Stimulated activated CD4-positive, alpha-beta T cell treated with anti-CD3 and anti-CD28 coated beads, TNF-alpha, amount 100 ng/mL, for 48 hours (primary cell): ENCODE results near the gene FGD5.

Experiments used
- DNase-seq, 3 donors: peaks; one replicate each; pipeline ENCODE4 v3.0.0-alpha.2; 2020; ENCODE audit warnings: low read depth in 3 of 3

FGD5 gene

DNA sequence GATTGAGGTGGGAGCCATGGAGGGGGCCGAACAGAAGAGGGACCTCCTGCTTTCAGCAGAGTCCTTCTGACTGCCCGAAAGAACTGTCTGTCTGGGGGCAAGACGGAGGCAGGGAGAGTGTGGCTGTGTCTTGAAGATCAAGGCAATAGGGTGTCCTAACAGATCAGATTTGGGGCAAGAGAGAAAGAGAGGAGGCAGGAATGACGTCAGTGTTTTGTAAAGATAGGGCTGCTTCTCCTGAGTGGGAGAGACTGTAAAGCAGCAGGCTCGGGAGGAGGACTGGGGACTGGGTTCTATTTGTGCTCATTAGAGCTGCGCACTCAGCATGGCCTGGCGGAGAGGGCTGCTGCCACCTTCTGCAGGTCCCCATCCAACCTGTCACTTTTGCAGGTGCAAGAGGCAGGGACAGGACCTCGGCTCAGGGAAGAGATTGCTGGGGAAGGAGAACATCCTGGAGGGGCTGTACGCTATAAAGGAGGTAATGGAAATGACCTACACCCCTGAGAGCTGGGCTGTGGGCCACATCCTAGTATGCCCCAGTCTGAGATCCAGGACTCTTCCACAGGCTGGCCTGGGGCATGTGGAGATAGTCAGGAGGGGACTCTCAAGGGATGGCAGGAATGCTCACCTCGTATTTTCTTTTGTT lies 29.0 kb upstream of the FGD5 start:
- DNase-seq, result no peak

DNA sequence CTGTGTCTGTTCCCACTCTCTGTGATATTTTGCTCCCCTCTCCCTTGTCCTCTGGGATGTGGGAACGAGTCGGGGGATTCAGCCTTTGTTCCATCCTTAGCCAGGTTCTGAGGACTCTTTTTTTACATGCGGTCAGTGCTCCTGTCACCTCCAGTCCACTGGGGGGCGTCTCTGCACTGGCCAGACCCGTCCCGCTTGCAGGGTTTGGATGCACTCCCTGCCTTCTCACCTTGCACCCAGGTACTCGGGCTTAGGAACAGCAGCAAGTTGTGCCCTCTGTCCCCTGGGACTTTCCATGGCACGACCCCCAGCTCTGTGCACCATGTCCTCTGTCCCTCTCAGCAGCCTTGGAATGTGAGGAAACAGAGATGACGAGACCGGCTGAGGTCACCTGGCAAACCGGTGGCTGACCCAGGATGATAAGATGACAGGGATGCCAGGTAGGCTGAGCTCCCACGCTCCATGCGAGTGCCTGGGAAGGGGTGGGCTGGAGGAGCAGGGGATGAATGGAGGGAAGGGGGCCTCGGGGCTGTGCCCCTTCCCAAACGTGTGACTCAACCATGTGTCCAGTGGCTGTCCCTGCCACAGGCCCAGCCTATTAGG lies 27.3 kb upstream of the FGD5 start:
- peak; percentile 19 to 48 (median 34) for DNase-seq

DNA sequence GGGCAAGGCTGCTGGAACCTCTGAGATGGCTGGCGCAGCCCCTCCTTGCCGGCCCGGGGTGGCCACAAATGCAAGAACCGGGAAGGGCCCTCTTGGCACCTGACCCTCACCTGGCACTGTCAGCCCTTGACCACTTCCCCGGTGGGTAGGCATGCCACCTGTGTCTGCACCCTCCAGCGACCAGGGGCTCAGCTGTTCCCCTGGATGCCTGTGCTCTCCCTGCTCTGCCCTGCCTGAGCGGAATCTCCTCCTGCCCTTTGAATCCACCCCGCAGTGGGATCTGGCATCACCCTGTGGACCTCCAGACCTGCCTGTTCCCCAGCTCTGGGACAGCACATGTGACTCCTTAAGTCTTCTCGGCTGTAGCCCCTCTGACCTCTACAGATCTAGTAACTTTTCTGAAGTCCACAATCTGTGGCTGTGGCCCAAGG lies 26.1 kb upstream of the FGD5 start:
- DNase-seq, result no peak

DNA sequence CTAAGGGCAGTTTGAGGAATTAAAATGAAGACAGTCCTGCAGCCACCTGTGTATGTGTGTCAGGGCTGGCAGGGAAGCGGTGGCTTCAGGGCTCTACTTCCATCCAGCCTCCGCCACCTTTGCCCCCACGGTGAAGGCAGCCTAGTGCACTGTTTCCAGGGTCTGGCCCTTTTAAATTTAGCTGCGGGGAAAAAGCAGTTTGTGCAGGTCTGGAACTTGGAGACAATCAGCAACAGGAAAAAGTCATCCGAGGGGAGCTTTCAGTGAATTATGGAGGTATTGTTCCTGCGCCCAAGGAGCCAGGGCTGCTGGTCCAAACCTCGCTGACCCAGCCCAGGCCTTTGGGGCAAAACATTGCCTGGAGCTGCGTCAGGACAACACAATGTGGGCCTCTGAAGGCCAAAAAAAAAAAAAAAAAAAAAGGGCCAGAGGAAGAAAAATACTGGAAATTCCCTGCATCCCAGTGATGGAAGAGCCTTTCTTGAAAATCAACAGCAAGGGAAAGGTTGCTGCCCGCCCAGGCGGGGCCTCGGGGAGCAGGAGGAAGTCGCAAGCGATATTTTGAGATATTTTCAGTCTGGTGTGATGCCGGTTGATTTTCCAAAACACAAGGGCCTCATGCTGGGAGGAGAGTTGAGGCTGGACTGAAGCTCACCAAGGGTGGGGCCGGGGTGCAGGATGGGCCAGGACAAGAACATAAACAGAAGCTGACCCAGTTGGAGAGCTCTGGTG lies 25.5 kb upstream of the FGD5 start:
- DNase-seq, result no peak

DNA sequence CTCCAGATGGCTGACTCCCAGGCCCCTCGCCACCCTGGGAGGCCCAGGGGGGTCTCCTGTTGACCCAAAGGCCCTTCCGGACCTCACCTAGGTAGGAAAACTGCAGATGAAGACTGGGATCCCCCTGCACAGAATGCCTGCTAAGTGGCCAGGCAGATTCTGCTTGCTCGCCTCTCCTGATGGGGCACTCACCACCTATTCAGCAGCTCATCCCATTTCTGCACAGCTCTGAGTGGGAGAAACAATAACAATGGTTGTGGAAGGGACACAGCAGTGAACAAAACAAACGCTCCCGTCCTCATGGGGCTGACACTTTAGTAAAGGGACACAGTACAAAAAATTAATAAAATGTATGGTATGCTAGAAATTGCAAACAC lies 24.9 kb upstream of the FGD5 start:
- no peak for DNase-seq

DNA sequence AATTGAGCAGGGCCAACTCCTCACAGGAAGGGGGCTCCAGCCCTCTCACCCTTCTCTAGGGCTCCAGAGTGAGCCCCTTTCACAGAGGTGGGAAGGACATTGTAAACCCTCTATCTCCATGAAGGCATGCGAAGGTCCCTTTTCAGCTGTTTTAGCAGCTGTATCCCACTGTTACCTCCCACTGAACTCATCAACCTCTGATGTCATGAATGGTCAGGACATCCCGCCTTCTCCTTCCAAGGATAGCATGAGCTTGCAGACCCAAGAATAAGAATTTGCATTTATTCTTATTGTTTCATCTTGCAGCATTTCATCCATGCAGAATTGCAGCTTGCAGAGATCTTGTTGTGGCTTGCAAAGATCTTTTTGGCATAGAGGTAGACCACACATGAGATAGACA lies 24.3 kb upstream of the FGD5 start:
- DNase-seq, result no peak

DNA sequence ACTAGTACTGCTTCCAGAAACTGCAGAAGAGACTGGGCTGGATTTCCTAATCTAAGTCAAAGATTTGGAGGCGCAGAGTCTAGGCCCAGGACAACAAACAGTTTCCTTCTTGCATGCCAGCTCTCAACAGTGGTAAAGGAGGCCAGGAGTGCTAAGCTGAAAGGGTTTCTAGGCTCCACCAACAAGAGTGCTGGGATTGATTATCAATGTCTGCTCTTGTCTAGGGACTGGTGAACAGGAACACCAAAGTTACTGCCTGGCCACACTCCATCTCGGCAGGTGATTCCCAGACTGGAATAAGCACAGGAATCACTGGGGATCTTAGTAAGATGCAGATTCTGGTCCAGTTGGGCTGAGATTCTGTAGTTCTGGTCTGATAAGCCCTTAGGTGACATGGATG lies 22.8 kb upstream of the FGD5 start:
- no peak for DNase-seq

DNA sequence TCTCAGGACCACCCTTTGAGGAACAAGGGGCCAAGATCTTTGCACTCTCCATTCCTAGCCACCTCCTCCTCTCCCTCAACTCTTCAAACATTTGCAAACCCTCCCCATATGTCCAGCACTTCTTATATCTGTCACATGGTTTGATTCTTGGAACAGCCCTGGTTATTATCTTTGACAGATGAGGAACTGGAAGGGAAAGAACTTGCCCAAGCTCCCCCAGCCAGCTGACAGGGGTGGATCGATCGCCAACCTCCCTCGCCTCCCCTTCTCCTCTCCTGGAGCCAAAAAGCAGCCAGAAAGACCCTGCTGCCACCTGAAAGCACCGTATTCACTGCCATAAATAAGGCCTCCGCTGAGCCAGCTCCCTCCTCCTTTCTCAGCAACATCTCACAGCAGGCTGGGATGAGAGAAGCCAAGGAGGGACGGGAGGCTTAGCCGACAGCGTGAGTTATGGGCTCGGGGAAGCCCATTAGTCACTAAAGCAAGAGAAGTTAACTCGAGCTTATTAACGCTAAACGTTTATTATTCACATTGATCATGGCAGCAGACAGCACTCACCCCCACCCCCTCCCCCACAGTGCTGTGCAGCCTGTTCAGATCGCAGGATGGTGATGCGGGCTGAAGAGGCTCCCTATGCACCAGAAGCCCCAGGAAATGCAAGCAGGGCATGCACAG lies 22.2 kb upstream of the FGD5 start:
- DNase-seq, result no peak

DNA sequence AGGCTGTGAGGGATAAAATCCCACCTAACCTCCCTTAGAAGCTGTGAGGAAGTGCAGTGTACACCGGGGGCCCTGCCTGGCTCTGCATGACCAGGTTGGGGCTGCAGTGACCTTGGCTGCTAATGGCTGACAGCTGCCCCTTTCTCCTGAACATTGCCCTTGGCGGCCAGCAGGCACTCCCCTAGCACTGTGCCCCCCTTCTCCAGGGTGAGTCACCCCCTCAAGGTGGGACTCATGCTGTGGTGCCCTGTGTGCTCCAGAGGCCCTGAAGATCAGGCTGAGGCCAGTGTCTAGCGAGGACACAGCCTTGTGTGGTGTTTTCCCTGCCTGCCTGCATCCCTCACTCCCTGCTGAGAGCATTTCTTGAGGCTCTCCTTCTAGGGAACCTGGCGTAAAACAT lies 21.0 kb upstream of the FGD5 start:
- no peak for DNase-seq

DNA sequence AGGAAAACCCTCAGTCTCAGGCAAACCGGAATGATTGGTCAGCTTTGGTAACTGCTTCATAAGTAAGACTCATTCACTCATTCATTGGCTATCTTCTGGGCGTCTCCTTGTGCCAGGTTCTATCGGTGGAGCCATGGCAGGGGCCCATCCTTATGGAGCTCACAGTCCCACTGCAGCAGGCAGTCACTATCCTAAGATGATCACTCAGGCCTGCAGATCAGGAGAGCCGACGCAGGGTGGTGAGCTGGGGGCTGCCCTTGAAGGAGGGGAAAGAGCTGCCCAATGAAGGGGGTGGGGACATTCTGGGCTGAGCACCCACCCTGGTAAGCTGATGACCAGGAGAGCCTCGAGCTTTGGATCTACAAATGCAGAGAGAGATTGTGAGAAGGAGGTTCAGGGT lies 20.5 kb upstream of the FGD5 start:
- DNase-seq, result no peak

DNA sequence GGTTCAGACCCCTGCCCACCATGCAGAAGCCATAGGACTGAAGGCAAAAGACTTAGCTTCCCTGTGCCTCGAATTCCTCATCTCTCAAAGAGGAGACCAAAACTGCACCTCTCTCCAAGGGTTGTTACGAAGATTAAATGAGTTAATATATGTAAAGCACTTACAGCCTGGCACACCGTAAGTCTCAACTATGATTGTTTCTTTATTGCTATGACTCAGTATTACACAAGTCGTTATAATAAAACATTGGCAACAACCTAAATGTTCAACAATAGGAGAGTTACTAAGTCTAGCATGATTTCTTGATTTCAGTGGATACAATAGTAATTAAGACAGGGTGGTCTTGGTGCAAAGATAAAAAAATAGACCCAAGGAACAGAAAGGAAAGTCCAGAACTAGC lies 19.6 kb upstream of the FGD5 start:
- no peak for DNase-seq

DNA sequence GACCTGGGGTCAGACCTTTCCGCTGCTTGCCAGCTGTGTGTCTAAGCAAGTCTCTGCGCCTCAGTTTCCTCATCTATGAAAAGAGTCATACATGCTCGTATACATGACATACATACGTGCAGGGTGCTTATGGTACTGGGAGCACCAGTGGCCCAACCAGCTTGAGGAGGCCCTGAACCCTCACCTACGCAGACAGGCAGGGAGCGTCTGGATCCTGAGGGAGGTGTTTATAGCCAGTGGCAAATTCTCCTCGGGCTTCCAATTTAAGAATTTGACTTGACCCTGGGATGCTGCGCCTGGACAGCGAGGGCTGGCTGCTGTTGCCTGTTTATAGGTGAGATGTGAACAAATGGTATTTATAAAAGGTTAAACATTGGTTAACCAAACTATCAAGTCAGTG lies 17.7 kb upstream of the FGD5 start:
- no peak for DNase-seq

DNA sequence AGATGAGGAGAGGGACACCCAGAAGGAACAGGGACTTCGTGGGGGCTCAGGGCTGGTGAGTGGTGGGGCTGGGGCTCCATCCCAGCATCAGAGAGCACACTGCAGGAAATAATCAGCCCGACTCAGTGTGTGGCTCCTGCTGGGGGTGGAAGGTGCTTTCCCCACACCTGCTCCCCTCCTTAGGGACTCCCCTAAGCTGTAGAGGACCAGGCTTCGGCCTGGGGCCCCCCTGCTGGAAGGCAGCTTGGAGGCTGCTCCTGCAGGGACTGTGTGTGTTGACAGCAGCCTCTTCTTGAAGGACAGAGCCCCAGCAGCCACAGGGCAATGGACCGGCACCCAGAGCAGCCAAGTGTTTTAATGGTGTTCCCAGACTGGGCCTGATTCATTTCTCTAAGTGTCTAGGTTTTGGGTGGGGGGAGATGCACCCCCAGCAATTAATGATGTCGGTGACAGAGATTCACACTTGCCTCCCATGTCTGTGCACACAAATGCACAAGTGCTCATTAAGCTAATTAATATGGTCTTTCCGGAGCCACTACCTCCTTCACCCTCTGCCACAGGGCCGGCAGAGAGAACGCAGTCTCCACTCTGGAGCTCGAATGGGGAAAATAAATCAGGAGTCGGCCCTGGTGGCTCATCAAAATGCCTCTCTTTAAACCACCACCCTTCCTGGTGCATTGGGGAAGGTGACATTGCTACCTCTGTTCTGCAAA lies 16.9 kb upstream of the FGD5 start:
- DNase-seq, result no peak

DNA sequence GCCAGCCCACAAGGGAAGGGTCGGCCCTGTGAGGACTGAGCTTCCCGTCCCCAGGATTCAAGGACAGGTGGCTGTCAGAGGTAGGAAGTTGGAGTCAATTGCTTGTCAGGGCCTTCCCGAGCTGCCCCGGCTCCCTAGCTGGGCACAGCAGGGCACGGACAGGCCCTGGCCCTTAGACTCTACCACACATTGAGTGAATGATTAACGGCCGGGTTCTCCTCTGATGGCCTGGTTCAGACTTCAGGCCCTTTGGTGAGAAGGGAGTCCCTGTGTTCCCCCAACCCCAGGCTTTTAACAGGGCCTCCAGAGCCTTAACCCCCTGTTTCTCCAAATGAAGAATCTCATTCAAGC lies 16.4 kb upstream of the FGD5 start:
- DNase-seq, result no peak

DNA sequence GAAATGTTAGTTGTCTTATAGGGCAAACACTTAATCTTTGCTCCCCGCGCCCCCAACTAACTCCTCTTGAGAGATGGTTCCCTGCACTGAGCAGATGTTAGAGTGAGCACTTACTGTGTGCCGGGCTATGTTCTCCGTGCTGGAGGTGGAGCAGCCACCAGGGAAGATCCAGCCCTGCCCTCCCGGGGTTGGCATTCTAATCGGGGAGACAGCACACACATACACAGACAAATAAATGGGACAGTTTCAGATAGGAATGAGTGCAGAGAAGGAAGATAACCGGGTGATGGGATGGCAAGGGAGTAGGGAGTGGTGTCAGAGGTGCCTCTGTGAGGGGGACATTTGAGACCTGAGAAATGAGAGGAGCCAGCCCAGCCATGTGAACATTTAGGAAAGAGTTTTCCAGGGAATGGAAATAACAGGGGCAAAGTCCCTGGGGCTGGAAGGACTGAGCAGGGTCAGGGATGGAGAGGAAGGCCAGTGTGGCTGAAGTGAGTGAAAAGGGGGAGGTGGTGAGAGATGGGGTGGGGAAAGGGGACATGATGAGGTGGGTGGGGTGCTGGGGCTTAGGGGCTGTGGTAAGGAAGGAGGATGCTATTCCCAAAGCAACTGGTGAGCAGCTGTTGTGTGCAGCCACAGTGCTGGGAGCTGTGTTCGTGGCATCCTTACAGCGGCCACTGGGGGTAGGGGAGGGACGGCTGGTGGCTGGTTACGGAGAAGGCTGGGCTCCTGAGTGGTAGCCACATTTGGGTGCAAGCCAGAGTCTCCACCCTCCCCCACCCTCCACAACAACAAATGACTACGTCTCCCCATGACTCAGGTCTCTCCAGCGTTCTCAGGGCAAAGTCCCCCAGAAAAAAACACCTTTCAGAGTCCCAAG lies 15.4 kb upstream of the FGD5 start:
- DNase-seq, result no peak

DNA sequence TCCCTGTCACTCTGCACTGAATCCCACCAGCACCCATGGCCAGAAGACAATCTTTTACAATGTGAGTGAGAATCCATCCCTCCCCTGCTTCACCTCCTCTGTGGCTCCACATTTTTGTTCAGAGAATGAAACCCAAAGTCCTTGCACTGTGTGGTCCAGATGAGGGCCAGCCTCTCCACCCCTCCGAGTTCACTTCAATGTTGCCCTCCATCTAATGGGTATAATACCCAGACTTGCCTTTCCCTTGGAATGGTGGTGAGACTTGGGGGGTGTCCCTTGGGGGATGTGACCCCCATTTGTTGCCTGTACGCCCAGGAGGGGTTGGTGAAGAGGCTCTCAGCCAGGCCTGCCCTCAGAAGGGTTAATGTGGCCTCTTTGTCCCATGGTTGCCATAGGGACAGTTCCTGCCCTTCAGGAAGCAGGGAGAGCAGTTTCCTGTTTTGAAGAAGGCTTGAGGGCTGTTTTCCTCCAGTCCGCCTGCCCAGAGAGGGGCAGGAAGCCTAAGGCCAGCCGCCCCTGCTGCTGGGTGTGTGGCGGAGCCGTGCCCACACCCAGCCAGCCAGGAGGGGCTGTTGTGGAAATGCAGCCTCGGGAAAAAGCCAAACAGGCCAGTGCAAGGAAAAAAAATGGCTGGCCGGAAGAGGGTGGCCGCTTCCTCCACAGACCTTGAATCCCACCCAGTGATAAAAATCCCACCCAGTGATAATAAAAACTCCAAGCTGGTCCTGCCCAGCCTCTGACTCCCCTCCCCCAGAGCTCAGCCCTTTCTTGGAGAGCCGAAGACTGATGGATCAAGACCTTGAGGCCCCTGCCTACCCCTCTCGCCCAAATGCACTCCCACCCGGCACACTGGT lies 14.6 kb upstream of the FGD5 start:
- no peak for DNase-seq

DNA sequence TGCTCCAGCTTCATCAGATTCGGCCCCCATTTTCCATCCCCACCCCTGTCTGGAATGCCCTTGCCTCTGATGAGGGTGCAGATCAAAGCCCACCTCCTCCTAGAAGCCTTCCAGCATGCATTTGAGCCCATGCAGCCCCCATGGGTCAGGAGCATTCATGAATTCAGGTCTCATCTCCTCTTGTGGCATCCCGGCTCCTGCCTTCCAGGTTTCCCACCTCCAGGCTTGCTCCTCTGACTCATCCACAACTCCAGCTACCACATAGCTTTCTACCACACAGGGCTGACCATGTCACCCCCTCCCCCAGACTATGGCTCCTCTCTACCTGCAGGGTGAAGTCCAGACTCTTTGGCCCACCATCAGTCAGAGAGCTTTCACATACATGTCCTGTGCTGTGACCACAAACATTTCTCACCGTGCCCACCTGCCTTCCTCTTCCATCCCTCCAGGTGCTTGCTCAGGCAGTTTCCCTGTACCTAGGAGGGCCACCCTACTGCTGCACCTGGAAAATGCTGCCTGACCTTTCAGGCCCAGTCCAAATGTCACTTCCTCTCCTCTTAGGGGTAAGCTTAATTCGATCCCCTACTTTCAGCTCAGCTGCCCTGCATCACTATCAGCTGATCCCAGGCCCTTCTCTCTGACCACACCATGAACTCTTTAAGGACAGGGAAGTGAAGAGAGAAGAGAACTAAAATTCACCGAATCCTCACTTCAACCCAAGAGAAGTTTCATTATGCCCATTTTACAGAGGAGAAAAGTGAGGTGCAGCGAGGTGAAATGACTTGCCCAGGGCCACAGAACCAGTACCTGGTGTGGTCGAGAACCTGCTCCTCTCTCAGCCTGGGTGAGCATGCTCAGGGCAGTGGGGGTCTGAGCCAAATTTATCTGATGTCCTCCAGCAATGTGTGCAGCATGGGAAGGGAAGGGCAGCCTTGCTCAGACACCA lies 13.7 kb upstream of the FGD5 start:
- no peak for DNase-seq

DNA sequence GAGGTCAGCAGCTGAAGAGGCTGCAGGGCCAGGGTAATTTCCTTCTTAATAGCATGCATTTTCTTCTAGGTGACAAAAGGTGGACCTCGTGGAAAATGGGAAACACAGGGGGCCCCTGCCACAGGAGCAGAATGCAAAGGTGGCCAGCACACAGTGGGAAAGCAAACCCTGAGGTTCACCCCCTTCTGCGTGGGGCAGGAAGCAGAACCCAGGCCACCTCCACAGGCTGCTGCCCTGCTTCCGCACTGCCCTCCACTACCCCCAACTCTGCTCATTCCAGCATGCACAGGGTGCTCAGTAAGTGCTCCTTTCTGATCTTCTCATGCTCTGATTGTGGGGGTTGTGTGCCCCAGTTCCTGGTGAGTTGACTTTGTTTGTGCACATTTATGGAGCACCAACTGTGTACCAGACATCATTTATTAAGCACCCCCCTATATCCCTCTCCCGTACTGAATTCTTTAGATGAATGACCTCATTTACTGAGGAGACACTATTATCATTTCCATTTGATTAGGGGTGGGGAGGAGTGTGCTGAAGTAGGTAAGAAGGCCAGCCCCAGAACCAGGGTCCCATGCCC lies 12.7 kb upstream of the FGD5 start:
- no peak for DNase-seq
